22Rv1 (cell line): ENCODE results near the gene MFSD6.
"Not testable (repeated sequence)": the region's sequence is repeated elsewhere in the genome, so short reads cannot be mapped to it uniquely, and the experiment has no call there.

ENCODE experiments used
- H3K27ac ChIP-seq: fragments of 450-650 bp; 2 replicates; pipeline ENCODE4 v1.5.1; 2017
- ZFX ChIP-seq: fragments of 450-650 bp; IDR thresholded peaks from 2 replicates; pipeline ENCODE4 v1.6.1; 2017; ENCODE audit warnings: antibody characterized with exemption, borderline replicate concordance
- TF ChIP-seq, protein P1 (sequence below): fragments of 450-650 bp; IDR thresholded peaks from 2 replicates; pipeline ENCODE4 v1.5.1; 2017; ENCODE audit warnings: mild to moderate bottlenecking

Gene MFSD6

DNA sequence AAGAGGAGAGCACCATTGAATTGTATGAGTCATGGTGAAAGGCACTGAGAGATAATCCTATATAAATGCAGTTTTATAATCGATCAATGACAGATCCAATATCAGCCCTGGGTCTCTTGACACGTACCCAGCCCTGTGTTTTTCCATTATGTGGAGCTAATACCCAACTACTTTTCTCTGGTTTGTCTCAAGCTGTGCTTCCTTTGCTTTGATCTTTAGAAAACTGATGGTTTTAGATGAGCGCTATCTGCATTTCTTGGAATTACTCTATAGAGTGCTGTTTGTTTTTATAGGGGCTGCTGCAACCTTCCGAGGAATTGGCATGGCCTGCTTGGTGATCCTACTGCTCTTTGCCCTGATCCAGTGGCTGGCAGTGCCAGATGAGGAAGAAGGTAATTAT, 81.3 kb downstream of the MFSD6 start:
- no peak for TF ChIP-seq ZFX
- TF ChIP-seq, protein P1, sequence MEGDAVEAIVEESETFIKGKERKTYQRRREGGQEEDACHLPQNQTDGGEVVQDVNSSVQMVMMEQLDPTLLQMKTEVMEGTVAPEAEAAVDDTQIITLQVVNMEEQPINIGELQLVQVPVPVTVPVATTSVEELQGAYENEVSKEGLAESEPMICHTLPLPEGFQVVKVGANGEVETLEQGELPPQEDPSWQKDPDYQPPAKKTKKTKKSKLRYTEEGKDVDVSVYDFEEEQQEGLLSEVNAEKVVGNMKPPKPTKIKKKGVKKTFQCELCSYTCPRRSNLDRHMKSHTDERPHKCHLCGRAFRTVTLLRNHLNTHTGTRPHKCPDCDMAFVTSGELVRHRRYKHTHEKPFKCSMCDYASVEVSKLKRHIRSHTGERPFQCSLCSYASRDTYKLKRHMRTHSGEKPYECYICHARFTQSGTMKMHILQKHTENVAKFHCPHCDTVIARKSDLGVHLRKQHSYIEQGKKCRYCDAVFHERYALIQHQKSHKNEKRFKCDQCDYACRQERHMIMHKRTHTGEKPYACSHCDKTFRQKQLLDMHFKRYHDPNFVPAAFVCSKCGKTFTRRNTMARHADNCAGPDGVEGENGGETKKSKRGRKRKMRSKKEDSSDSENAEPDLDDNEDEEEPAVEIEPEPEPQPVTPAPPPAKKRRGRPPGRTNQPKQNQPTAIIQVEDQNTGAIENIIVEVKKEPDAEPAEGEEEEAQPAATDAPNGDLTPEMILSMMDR: no peak
- H3K27ac ChIP-seq: no peak overlapping the region

DNA sequence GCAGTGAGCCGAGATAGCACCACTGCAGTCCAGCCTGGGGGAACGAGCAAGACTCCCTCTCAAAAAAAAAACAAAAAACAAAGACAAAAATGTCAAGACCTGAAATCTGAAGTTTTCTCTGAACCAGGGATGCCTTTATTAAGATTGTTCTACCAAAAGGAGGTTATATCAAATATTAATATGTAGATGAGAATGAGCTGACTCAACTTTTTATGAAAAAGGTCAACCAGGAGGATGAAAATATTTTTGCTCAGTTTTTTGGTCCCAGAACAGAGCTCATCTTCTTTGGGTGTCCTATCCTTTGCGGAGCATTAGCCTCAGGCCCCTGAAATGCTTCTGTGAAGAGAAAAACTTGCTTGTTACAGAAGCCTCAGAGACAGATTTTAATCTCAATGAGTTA, 82.3 kb downstream of the MFSD6 start:
- H3K27ac ChIP-seq: no peak overlapping the region
- no peak for TF ChIP-seq ZFX
- TF ChIP-seq, protein P1: no peak

DNA sequence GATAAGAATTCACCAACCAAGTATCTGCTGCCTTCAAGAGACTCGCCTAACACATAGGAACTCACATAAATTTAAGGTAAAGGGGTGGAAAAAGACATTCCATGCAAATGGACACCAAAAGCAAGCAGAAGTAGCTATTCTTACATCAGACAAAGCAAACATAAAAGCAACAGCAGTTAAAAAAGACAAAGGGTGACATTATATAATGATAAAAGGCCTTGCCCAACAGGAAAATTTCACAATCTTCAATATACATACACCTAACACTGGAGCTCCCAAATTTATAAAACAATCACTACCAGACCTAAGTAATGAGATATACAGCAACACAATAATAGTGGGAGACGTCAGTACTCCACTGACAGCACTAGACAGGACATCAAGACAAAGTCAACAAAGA, 84.9 kb downstream of the MFSD6 start:
- H3K27ac ChIP-seq: no peak overlapping the region
- no peak for TF ChIP-seq ZFX
- TF ChIP-seq, protein P1: no peak

DNA sequence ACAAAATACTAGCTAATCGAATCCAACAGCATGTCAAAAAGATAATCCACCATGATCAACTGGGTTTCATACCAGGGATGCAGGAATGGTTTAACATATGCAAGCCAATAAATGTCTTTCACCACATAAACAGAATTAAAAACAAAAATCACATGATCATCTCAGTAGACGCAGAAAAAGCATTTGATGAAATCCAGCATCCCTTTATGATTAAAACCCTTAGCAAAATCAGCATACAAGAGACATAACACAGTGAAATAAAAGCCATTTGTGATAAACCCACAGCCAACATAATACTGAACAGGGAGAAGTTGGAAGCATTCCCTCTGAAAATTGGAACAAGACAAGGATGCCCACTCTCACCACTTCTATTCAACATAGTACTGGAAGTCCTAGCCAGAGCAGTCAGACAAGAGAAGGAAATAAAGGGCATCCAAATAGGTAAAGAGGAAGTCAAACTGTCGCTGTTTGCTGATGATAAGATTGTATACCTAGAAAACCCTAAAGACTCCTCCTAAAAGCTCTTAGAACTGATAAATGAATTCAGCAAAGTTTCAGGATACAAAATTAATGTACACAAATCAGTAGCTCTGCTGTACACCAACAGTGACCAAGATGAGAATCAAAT, 86.6 kb downstream of the MFSD6 start:
- H3K27ac ChIP-seq: not testable (repeated sequence)

DNA sequence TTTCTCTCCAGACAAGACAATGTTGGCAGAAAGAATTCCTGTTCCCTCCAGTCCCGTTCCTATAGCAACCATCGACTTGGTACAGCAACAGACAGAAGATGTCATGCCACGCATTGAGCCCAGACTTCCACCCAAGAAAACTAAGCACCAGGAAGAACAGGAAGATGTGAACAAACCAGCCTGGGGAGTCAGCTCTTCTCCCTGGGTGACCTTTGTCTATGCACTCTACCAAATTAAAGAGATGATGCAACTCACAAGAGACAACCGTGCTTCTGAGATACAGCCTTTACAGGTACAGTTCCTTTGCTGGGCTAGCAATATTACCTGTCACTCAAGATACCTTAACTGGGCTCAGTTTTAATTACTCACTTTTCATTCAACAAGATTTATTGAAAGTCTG, 89.3 kb downstream of the MFSD6 start:
- no peak overlapping the region for H3K27ac ChIP-seq
- TF ChIP-seq, protein P1: no peak
- no peak for TF ChIP-seq ZFX

DNA sequence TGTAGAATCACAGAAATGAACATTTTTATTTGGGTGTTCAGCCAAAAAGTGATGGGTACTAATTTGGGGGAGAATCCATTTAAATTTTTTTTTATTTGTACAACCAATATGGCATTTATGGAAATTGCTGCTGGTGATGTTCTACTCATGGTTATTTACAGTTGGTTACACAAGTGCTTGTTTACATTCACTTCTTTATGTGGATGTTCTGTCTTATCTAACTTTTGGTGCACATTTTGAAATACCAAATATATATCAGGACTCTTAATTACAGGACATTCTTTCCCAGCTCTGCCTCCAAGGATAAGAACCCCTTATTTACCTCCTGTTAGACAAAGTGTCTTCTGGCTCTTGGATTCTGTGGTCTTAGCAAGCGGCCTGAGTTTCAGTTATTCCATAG, 91.1 kb downstream of the MFSD6 start:
- H3K27ac ChIP-seq: no peak overlapping the region
- TF ChIP-seq, protein P1: no peak
- TF ChIP-seq ZFX: no peak

DNA sequence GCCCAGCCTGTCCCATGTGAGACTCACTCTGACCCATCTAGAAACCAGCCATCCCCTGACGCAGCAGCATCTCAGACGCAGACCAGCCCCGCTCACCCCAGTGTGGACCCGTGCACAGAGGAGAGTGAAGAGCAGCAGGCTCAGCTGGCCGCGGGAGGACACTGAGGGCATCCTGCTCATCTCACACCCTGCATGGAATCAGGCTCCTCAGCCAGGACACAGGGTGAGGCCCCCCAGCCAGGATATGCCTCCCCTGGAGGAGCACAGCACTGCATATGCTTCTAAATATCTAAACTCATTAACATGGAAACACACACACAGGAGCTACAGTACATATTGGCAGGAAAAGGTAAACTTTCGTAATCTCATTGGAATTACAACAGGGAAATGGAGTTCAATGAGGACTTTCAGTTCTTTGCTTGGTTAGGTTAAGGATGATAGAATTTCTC, 91.9 kb downstream of the MFSD6 start:
- TF ChIP-seq ZFX: no peak
- TF ChIP-seq, protein P1: no peak
- H3K27ac ChIP-seq: no peak overlapping the region

DNA sequence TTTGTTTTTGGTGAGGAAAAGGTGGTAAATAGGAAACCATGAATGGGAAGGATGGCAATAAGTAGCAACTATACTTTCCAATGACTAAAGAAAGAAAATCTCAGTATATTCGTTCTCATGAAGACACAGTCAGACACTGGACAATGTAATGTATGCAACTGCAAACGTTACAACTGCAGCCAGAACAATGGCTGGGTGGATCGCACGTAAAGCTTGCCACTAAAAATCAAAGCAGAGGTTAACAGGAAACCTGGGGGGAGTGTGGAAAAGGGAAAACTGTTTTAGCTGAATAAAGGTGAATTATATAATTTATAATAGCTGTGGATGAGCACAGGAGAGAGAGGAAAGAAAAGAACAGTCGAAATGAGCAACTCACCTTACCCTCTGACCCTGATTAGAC, 93.1 kb downstream of the MFSD6 start:
- no peak for TF ChIP-seq ZFX
- TF ChIP-seq, protein P1: no peak
- H3K27ac ChIP-seq: no peak overlapping the region
